Trophoblast cell (in vitro differentiated cells and primary cell): ENCODE measurements around the gene LRCH1.

Source experiments
- DNase-seq, 2 donors: peaks; one replicate each; pipeline ENCODE4 v3.0.0-alpha.2; 2016
- H2AFZ ChIP-seq: 2 replicates; pipeline ENCODE4 v1.6.1; 2013; ENCODE audit warnings: low read length, moderate library complexity, mild to moderate bottlenecking; ENCODE audit not compliant: insufficient read depth, poor library complexity
- H2AK5ac ChIP-seq: 2 replicates; pipeline ENCODE4 v1.6.1; 2013; ENCODE audit warnings: mild to moderate bottlenecking, low read length
- H2BK120ac ChIP-seq: 2 replicates; pipeline ENCODE4 v1.6.1; 2013; ENCODE audit warnings: low read length, mild to moderate bottlenecking, moderate library complexity; ENCODE audit not compliant: insufficient read depth, poor library complexity
- H2BK12ac ChIP-seq: 2 replicates; pipeline ENCODE4 v1.6.1; 2013; ENCODE audit warnings: mild to moderate bottlenecking, low read length, moderate library complexity
- H2BK5ac ChIP-seq: 2 replicates; pipeline ENCODE4 v1.6.1; 2013; ENCODE audit warnings: low read length, low read depth, moderate library complexity, mild to moderate bottlenecking; ENCODE audit not compliant: poor library complexity
- H3K14ac ChIP-seq: 2 replicates; pipeline ENCODE4 v1.6.1; 2013; ENCODE audit warnings: mild to moderate bottlenecking, low read length
- H3K18ac ChIP-seq: 2 replicates; pipeline ENCODE4 v1.6.1; 2013; ENCODE audit warnings: mild to moderate bottlenecking, low read length
- H3K23ac ChIP-seq: 2 replicates; pipeline ENCODE4 v1.6.1; 2013; ENCODE audit warnings: low read length
- H3K27ac ChIP-seq: 2 replicates; pipeline ENCODE4 v1.5.1; 2013; ENCODE audit warnings: low read depth, mild to moderate bottlenecking, inconsistent platforms, low read length, moderate library complexity
- H3K27me3 ChIP-seq: 2 replicates; pipeline ENCODE4 v1.6.1; 2013; ENCODE audit warnings: inconsistent platforms, mild to moderate bottlenecking, low read length, moderate library complexity; ENCODE audit not compliant: insufficient read depth
- H3K36me3 ChIP-seq, 2 experiments: 1 replicate in 1 of 2; 2 replicates in 1 of 2; pipeline ENCODE4 v1.6.1; 2013; ENCODE audit warnings: low read length in 2 of 2, mild to moderate bottlenecking in 2 of 2, moderate library complexity in 1 of 2; ENCODE audit not compliant: insufficient read depth in 2 of 2, control insufficient read depth in 1 of 2
- H3K4ac ChIP-seq: 2 replicates; pipeline ENCODE4 v1.6.1; 2013; ENCODE audit warnings: low read depth, mild to moderate bottlenecking, low read length, moderate library complexity
- H3K4me1 ChIP-seq, 2 experiments: 1 replicate in 1 of 2; 2 replicates in 1 of 2; pipeline ENCODE4 v1.6.1; 2013; ENCODE audit warnings: low read length in 2 of 2, mild to moderate bottlenecking in 2 of 2, moderate library complexity in 1 of 2; ENCODE audit not compliant: insufficient read depth in 2 of 2, control insufficient read depth in 1 of 2
- H3K4me2 ChIP-seq: 2 replicates; pipeline ENCODE4 v1.6.1; 2013; ENCODE audit warnings: inconsistent platforms, mild to moderate bottlenecking, low read length, moderate library complexity
- H3K4me3 ChIP-seq: 2 replicates; pipeline ENCODE4 v1.5.1; 2013; ENCODE audit warnings: mild to moderate bottlenecking, low read depth, low read length, inconsistent platforms
- H3K79me1 ChIP-seq: one replicate; pipeline ENCODE4 v1.6.1; 2013; ENCODE audit warnings: low read length
- H3K79me2 ChIP-seq: 2 replicates; pipeline ENCODE4 v1.6.1; 2013; ENCODE audit warnings: low read length, mild to moderate bottlenecking; ENCODE audit not compliant: control insufficient read depth, insufficient read depth, poor library complexity
- H3K9ac ChIP-seq: 2 replicates; pipeline ENCODE4 v1.6.1; 2013; ENCODE audit warnings: mild to moderate bottlenecking, low read length
- H3K9me3 ChIP-seq: 2 replicates; pipeline ENCODE4 v1.6.1; 2013; ENCODE audit warnings: low read depth, mild to moderate bottlenecking, control low read depth, inconsistent platforms, low read length; ENCODE audit not compliant: insufficient read depth
- H4K12ac ChIP-seq: 2 replicates; pipeline ENCODE4 v1.6.1; 2013; ENCODE audit warnings: low read depth, mild to moderate bottlenecking, low read length, moderate library complexity
- H4K8ac ChIP-seq: 2 replicates; pipeline ENCODE4 v1.6.1; 2013; ENCODE audit warnings: low read depth, mild to moderate bottlenecking, low read length, moderate library complexity
- H4K91ac ChIP-seq: one replicate; pipeline ENCODE4 v1.6.1; 2013; ENCODE audit warnings: low read depth, mild to moderate bottlenecking, low read length, moderate library complexity
- WGBS: extraction: QIAGEN DNeasy Blood & Tissue Kit; methylation state at CpG from one replicate; pipeline ENCODE4 v1.1.7; 2013; ENCODE audit warnings: missing lambda C conversion rate; ENCODE audit not compliant: insufficient read length, insufficient coverage; ENCODE audit errors: extremely low coverage; 5-methylcytosine and 5-hydroxymethylcytosine counted together

The LRCH1 gene

DNA sequence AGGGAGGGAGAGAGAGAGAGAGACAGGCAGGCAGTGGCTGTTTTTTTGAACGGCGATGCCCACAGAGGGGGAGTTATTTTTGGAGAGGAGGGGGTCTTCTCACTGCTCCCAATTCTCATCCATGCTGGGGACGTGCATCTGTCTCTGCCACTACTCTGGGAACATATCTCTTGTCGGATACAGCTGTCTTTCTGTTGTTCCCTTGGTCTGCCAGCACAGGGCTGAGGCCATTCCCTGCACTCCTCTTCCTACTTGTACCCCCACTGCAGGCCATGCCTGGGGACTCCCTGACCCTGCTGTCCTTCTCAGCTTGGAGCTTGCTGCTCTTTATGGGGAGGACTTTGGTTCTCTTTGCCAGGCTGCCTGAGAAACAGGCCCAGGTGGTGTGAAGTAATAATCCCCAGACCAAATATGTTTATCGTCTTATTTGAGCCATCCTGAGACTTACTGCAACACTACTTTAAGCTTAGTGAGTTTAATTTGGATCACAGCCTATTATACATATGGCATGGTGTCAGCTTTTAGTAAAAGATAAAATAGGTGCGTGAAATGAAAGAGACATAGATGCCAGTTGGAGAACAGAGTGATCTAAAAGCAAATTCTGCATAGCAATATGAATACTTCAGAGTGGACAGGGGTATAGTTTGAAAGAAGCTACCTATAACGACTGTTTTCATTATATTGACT, 19.1 kb downstream of the LRCH1 start:
- Histone ChIP-seq H3K4me2 (no peak overlapping the region), H3K79me1 (peaks cover 2% of the 10 kb centered on the region), H3K23ac (no peak overlapping the region), H4K8ac (no peak overlapping the region), H2BK120ac (no peak overlapping the region), H3K27me3 (no peaks in the 10 kb centered on the region), H3K4me1 (peaks cover 5 to 18% of the 10 kb centered on the region in 2 experiments), H3K79me2 (peaks cover 14% of the 10 kb centered on the region), H2AK5ac (no peak overlapping the region), H4K12ac (no peak overlapping the region), H3K4ac (peak overlapping the region; percentile 98), H2BK12ac (no peak overlapping the region), H3K9me3 (no peaks in the 10 kb centered on the region), H2BK5ac (no peak overlapping the region), H3K9ac (no peak overlapping the region), H3K18ac (peak overlapping the region; percentile 81), H3K4me3 (no peak overlapping the region), H2AFZ (no peak overlapping the region), H4K91ac (no peak overlapping the region), H3K36me3 (no peaks in the 10 kb centered on the region), H3K14ac (no peak overlapping the region), H3K27ac (no peak overlapping the region)
- no CpG with 5 or more reads among the region's 7 CpGs for WGBS
- no peak for DNase-seq

DNA sequence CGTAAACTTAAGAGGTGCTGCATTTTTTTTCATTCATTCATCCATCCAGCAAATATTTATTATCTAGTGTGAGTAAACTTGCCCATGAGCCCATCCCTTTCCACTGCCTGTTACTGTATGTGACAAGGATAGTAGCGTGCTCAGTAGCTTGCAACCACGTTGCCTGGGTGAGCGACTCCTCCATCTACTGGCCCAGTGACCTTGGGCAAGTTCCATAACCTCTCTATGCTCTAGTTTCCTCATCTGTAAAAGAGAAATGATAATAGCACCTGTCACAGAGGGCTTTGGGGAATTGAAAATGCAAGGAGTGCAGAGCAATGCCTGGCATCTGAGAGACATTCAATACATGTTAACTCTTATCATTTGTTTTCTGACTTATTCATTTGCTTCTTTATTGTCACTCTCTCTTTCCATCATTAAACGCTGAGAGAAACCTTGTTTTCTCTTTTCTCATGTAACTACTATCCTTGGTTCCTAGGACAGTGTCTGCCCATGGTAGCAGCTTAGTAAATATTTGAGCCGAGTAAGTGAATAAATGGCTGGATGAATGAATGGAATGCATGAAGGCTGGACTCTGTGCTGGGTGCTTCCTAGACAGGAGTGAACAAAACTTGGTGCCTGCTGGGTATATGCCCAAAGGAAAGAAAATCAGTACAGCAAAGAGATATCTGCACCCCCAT, 19.9 kb downstream of the LRCH1 start:
- Histone ChIP-seq H3K4me2 (no peak overlapping the region), H2BK120ac (no peak overlapping the region), H3K27ac (no peak overlapping the region), H3K18ac (no peak overlapping the region), H3K23ac (no peak overlapping the region), H4K12ac (no peak overlapping the region), H3K4me1 (peaks cover 5 to 18% of the 10 kb centered on the region in 2 experiments), H3K79me2 (peaks cover 12% of the 10 kb centered on the region), H3K36me3 (no peaks in the 10 kb centered on the region), H3K4me3 (no peak overlapping the region), H3K14ac (no peak overlapping the region), H3K9me3 (no peaks in the 10 kb centered on the region), H3K9ac (no peak overlapping the region), H2AFZ (no peak overlapping the region), H2BK12ac (no peak overlapping the region), H3K27me3 (no peaks in the 10 kb centered on the region), H2BK5ac (no peak overlapping the region), H2AK5ac (no peak overlapping the region), H4K8ac (no peak overlapping the region), H4K91ac (no peak overlapping the region), H3K4ac (peak overlapping the region; percentile 93), H3K79me1 (peaks cover 2% of the 10 kb centered on the region)
- WGBS = no CpG with 5 or more reads among the region's 6 CpGs
- DNase-seq = peak in 1 of 2 donors; percentile 26

DNA sequence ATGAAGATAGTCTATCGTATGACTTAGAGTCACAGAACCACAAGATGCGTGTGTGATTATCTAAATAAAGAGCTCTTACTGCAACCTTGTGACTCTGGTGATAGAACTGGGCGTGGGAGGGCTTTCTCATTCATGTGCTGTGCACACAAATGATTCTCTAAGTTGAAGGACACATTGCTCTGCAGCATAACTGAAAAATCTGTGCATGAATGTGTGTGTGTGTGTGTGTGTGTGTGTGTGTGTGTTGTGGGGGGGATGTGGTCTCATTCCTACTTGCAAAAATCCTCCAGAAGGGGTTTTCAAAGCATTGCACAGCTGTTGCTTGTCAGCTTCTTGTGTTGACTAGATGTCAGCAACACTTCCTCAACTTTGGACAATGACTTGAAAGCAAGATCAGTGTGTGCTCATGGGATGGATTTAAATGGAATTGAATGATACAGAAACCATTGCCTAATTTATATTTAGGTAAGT, 22.4 kb downstream of the LRCH1 start:
- no peak overlapping the region for H2AFZ ChIP-seq
- no peak for DNase-seq
- H3K4ac ChIP-seq = peak overlapping the region; percentile 78
- H3K79me1 ChIP-seq = peaks cover 2% of the 10 kb centered on the region
- H2AK5ac ChIP-seq = no peak overlapping the region
- no peaks in the 10 kb centered on the region for H3K36me3 ChIP-seq
- no peak overlapping the region for H4K8ac ChIP-seq
- no peak overlapping the region for H4K91ac ChIP-seq
- no peak overlapping the region for H4K12ac ChIP-seq
- H3K4me2 ChIP-seq = no peak overlapping the region
- no peak overlapping the region for H3K23ac ChIP-seq
- H2BK12ac ChIP-seq = no peak overlapping the region
- no peaks in the 10 kb centered on the region for H3K27me3 ChIP-seq
- no CpG with 5 or more reads among the region's 3 CpGs for WGBS
- H2BK120ac ChIP-seq = no peak overlapping the region
- H3K27ac ChIP-seq = no peak overlapping the region
- H3K4me3 ChIP-seq = no peak overlapping the region
- peaks cover 5 to 14% of the 10 kb centered on the region in 2 experiments for H3K4me1 ChIP-seq
- no peak overlapping the region for H3K18ac ChIP-seq
- no peak overlapping the region for H3K9ac ChIP-seq
- H3K14ac ChIP-seq = no peak overlapping the region
- no peak overlapping the region for H2BK5ac ChIP-seq
- peaks cover 7% of the 10 kb centered on the region for H3K79me2 ChIP-seq
- no peaks in the 10 kb centered on the region for H3K9me3 ChIP-seq

DNA sequence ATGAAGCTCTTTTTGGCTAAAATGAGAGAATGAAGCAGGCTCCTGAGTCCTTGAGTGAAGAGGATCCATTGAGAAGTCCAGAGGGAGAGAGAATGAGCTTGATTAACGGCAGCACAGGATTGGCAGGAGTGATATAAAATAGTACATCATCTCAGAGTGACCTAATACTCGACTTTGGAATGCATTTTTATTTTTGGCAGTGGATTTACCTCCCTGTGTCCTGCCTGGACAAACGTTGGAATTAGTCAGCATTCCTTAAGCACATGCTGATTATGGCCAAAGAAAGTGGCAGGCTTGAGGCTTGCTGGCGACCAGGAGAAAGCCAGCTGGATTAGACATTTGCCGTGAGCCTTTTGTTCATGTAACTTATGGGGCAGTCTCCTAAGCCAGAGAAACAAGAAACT, 22.9 kb downstream of the LRCH1 start:
- H4K91ac ChIP-seq = no peak overlapping the region
- peaks cover 5 to 14% of the 10 kb centered on the region in 2 experiments for H3K4me1 ChIP-seq
- H3K27me3 ChIP-seq = no peaks in the 10 kb centered on the region
- H2BK12ac ChIP-seq = no peak overlapping the region
- H3K18ac ChIP-seq = no peak overlapping the region
- no peak overlapping the region for H2BK120ac ChIP-seq
- no peak overlapping the region for H2BK5ac ChIP-seq
- no peak overlapping the region for H3K9ac ChIP-seq
- no peak overlapping the region for H4K12ac ChIP-seq
- H3K23ac ChIP-seq = no peak overlapping the region
- H3K4me3 ChIP-seq = no peak overlapping the region
- no peak overlapping the region for H2AK5ac ChIP-seq
- H2AFZ ChIP-seq = no peak overlapping the region
- no peak overlapping the region for H3K14ac ChIP-seq
- H3K27ac ChIP-seq = no peak overlapping the region
- H3K9me3 ChIP-seq = no peaks in the 10 kb centered on the region
- no peak overlapping the region for H4K8ac ChIP-seq
- no CpG with 5 or more reads among the region's 5 CpGs for WGBS
- H3K36me3 ChIP-seq = no peaks in the 10 kb centered on the region
- no peak overlapping the region for H3K4me2 ChIP-seq
- no peak for DNase-seq
- H3K79me2 ChIP-seq = peaks cover 7% of the 10 kb centered on the region
- H3K79me1 ChIP-seq = peaks cover 2% of the 10 kb centered on the region
- peak overlapping the region; percentile 4 for H3K4ac ChIP-seq
